Fibroblast of lung (primary cell): ENCODE data around the gene TENT5C. TPM values are rescaled to one million over a fixed set of nuclear protein-coding genes. Genes with fewer than 3 reads are reported as not detected.

Experiments used
- DNase-seq, 2 donors: peaks; one replicate each; pipeline versions ENCODE4 v3.0.0 to v3.0.0-alpha.2; 2010; ENCODE audit warnings: low read depth in 2 of 2
- H2AFZ ChIP-seq: 2 replicates; pipeline ENCODE4 v1.5.1; 2012; ENCODE audit warnings: low read length, control low read depth, inconsistent platforms
- H3K27ac ChIP-seq: 2 replicates; pipeline ENCODE4 v1.5.1; 2011; ENCODE audit warnings: low read length, control low read depth; ENCODE audit not compliant: insufficient read depth
- H3K27me3 ChIP-seq: 2 replicates; pipeline ENCODE4 v1.5.1; 2011; ENCODE audit warnings: mild to moderate bottlenecking, low read length; ENCODE audit not compliant: control insufficient read depth, insufficient read depth
- H3K36me3 ChIP-seq: 2 replicates; pipeline ENCODE4 v1.5.1; 2011; ENCODE audit warnings: low read length; ENCODE audit not compliant: control insufficient read depth, insufficient read depth
- H3K4me1 ChIP-seq: 2 replicates; pipeline ENCODE4 v1.5.1; 2011; ENCODE audit warnings: low read length; ENCODE audit not compliant: control insufficient read depth, insufficient read depth; ENCODE audit errors: extremely low read depth
- H3K4me2 ChIP-seq: 2 replicates; pipeline ENCODE4 v1.5.1; 2011; ENCODE audit warnings: low read length, control low read depth; ENCODE audit not compliant: insufficient read depth; ENCODE audit errors: extremely low read depth
- H3K4me3 ChIP-seq, 4 experiments: fragments of 200-600 bp in 1 of 4; sonication (generic) in 1 of 4; replicated peaks in 1 of 4; 2 replicates each; pipeline ENCODE4 v1.5.1; 2011 to 2016; ENCODE audit warnings: low read length in 4 of 4, low read depth in 3 of 4, mild to moderate bottlenecking in 3 of 4, control low read depth in 2 of 4, inconsistent platforms in 1 of 4, mixed read lengths in 1 of 4; ENCODE audit not compliant: insufficient read depth in 1 of 4; ENCODE audit errors: control extremely low read depth in 1 of 4
- H3K79me2 ChIP-seq: 2 replicates; pipeline ENCODE4 v1.5.1; 2012; ENCODE audit warnings: mild to moderate bottlenecking, low read length, inconsistent platforms; ENCODE audit not compliant: control insufficient read depth, insufficient read depth
- H3K9ac ChIP-seq: 2 replicates; pipeline ENCODE4 v1.5.1; 2011; ENCODE audit warnings: mild to moderate bottlenecking, low read length, control low read depth; ENCODE audit not compliant: insufficient read depth
- H3K9me3 ChIP-seq: 2 replicates; pipeline ENCODE4 v1.5.1; 2012; ENCODE audit warnings: low read depth, low read length; ENCODE audit not compliant: control insufficient read depth, insufficient read depth
- H4K20me1 ChIP-seq: 2 replicates; pipeline ENCODE4 v1.5.1; 2011; ENCODE audit warnings: low read length; ENCODE audit not compliant: control insufficient read depth, insufficient read depth; ENCODE audit errors: extremely low read depth
- CTCF ChIP-seq, 2 donors: IDR thresholded peaks in 1 of 2; conservative IDR thresholded peaks in 1 of 2; 1 replicate in 1 of 2; 2 replicates in 1 of 2; pipeline ENCODE4 v1.5.1; 2011 to 2012; ENCODE audit warnings: low read length in 2 of 2, control low read depth in 1 of 2, inconsistent platforms in 1 of 2, low read depth in 1 of 2, mild to moderate bottlenecking in 1 of 2
- EZH2 ChIP-seq: IDR thresholded peaks from 2 replicates; pipeline ENCODE4 v1.5.1; 2012; ENCODE audit warnings: low read length, control low read depth, mild to moderate bottlenecking; ENCODE audit errors: missing control alignments
- polyA plus RNA-seq, 2 donors: library from polyadenylated mRNA; depleted of rRNA in 1 of 2; stranded (reverse) in 1 of 2; unstranded in 1 of 2; fragments of >200 nt; gene quantifications; 2 replicates each; pipeline ENCODE4 v1.2.1, GENCODE V29; 2011 to 2012; ENCODE audit warnings: missing spikeins in 1 of 2
- total RNA-seq: library from RNA; depleted of rRNA; stranded (reverse); fragments of >200 nt; gene quantifications from 2 replicates; pipeline ENCODE4 v1.2.1, GENCODE V29; 2014

TENT5C gene
- total and polyA plus RNA-seq, 2 donors (not counting 1 experiment from before 2014, with no cell fraction given), result 4.2 to 8.1 TPM

DNA sequence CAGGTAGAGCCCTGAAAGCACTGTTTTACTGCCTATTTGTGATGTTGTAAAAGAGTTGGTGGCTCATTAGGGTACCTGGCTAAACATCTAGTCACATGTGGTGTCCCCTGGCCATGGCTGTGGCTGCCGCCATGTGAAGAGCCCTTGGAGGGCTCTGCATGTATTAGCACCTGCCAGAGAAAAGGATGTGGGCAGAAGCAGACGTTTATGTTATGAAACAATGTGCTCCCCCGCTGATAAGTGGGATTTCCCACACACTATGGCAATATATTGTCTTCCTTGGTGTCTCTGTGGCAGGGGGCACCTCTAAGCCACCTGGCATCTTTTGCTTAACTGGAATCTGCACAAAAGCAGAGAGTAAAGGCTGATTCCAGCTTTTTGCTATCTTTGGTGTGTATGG lies 9.6 kb downstream of the TENT5C start:
- H3K4me1 ChIP-seq, result peaks cover 11% of the 10 kb centered on the region
- H3K4me3 ChIP-seq, result no peak overlapping the region
- H3K9ac ChIP-seq, result no peak overlapping the region
- no peak for DNase-seq
- H3K9me3 ChIP-seq, result no peaks in the 10 kb centered on the region
- no peak overlapping the region for H3K27ac ChIP-seq
- TF ChIP-seq CTCF (conservative IDR thresholded peaks at IDR 0.05 in 1 of 2, IDR thresholded peaks at IDR 0.05 in 1 of 2; ENCODE audit: low read depth in 1 of 2, low read length in 2 of 2) (no peak), EZH2 (no peak)
- no peak overlapping the region for H2AFZ ChIP-seq
- no peaks in the 10 kb centered on the region for H3K27me3 ChIP-seq
- no peak overlapping the region for H3K4me2 ChIP-seq
- peaks cover 3% of the 10 kb centered on the region for H3K79me2 ChIP-seq
- H3K36me3 ChIP-seq, result no peaks in the 10 kb centered on the region
- H4K20me1 ChIP-seq, result no peaks in the 10 kb centered on the region

GRCh38 chr1:117616356-117616755 lies 10.5 kb downstream of the TENT5C start:
- TF ChIP-seq EZH2, result no peak
- TF ChIP-seq CTCF (conservative IDR thresholded peaks at IDR 0.05 in 1 of 2, IDR thresholded peaks at IDR 0.05 in 1 of 2; ENCODE audit: low read depth in 1 of 2, low read length in 2 of 2), result no peak
- no peaks in the 10 kb centered on the region for H4K20me1 ChIP-seq
- DNase-seq, result no peak
- peaks cover 11% of the 10 kb centered on the region for H3K4me1 ChIP-seq
- no peak overlapping the region for H3K4me3 ChIP-seq
- peaks cover 3% of the 10 kb centered on the region for H3K79me2 ChIP-seq
- H3K36me3 ChIP-seq, result no peaks in the 10 kb centered on the region
- no peaks in the 10 kb centered on the region for H3K27me3 ChIP-seq
- no peak overlapping the region for H3K27ac ChIP-seq
- no peak overlapping the region for H3K4me2 ChIP-seq
- H3K9me3 ChIP-seq, result no peaks in the 10 kb centered on the region
- no peak overlapping the region for H2AFZ ChIP-seq
- H3K9ac ChIP-seq, result no peak overlapping the region

DNA sequence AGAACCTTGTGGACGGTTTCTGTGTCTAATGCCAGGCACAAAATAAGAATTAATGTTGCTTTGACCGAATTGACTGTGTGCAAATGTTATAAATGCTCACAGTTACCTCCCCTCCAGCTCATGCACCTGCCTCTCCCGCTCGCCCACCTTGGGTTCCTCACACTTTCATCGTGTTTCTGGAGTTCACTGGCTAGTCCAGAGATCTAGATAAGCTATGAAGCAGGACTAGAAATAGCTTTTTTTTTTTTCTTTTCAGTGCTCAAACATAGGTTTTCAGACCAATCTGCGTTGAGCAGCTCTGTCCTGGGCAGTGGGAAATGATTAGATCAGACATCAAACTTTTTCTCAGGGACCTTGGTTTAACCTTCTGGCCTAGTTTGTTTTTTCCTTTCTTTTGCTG lies 11.1 kb downstream of the TENT5C start:
- no peaks in the 10 kb centered on the region for H3K27me3 ChIP-seq
- H3K27ac ChIP-seq, result no peak overlapping the region
- TF ChIP-seq CTCF (conservative IDR thresholded peaks at IDR 0.05 in 1 of 2, IDR thresholded peaks at IDR 0.05 in 1 of 2; ENCODE audit: low read depth in 1 of 2, low read length in 2 of 2), result no peak
- no peak for TF ChIP-seq EZH2
- H4K20me1 ChIP-seq, result no peaks in the 10 kb centered on the region
- no peaks in the 10 kb centered on the region for H3K36me3 ChIP-seq
- no peak for DNase-seq
- no peak overlapping the region for H3K9ac ChIP-seq
- no peak overlapping the region for H3K4me3 ChIP-seq
- no peak overlapping the region for H2AFZ ChIP-seq
- H3K4me1 ChIP-seq, result peaks cover 10% of the 10 kb centered on the region
- no peak overlapping the region for H3K4me2 ChIP-seq
- H3K9me3 ChIP-seq, result no peaks in the 10 kb centered on the region
- peaks cover 3% of the 10 kb centered on the region for H3K79me2 ChIP-seq
